Measurements from ENCODE around the gene PROZ. TPM values are rescaled to one million over a fixed set of nuclear protein-coding genes. Genes with fewer than 3 reads are reported as not detected.
A peak's percentile ranks its signal among the peaks of the same experiment; 100 is the strongest.

Gene PROZ
- total and polyA plus RNA-seq, 2 of the 13 experiments (the other 11 are each of a cell fraction or from before 2014, with no cell fraction given), result 5.6 to 22.5 TPM

- TF ChIP-seq MAFG (CRISPR knock-in tag; IDR thresholded peaks at IDR 0.05), result no peak
- TF ChIP-seq ZNF318 (CRISPR knock-in tag; IDR thresholded peaks at IDR 0.05), result 0 out of 2 replicates have a peak, but pooled peaks have one; percentile 33
- TF ChIP-seq TAF1 (CRISPR knock-in tag; IDR thresholded peaks at IDR 0.05), result no peak
- TF ChIP-seq ZNF850 (CRISPR knock-in tag; conservative IDR thresholded peaks at IDR 0.05), result no peak
- TF ChIP-seq MATR3 (CRISPR knock-in tag; IDR thresholded peaks at IDR 0.05), result no peak
- TF ChIP-seq HDAC6 (IDR thresholded peaks at IDR 0.05; ENCODE audit: low read depth, low read length), result no peak
- no peak for TF ChIP-seq SNAPC5 (CRISPR knock-in tag; IDR thresholded peaks at IDR 0.05; ENCODE audit: borderline replicate concordance)
- no peak for TF ChIP-seq RAD51 (IDR thresholded peaks at IDR 0.05; ENCODE audit: borderline replicate concordance)
- no peak for TF ChIP-seq GATAD1 (CRISPR knock-in tag; IDR thresholded peaks at IDR 0.05)
- TF ChIP-seq JUND (CRISPR knock-in tag; IDR thresholded peaks at IDR 0.05), result no peak
- TF ChIP-seq ZNF18 (CRISPR knock-in tag; IDR thresholded peaks at IDR 0.05; ENCODE audit: insufficient replicate concordance), result no peak
- peak; percentile 18; the same call in 1 of the 2 replicates for TF ChIP-seq LBX2 (CRISPR knock-in tag; IDR thresholded peaks at IDR 0.05; ENCODE audit: borderline replicate concordance)
- 0 out of 2 replicates have a peak, but pooled peaks have one; percentile 63 for TF ChIP-seq SRY (CRISPR knock-in tag; IDR thresholded peaks at IDR 0.05)
- TF ChIP-seq ZNF891 (CRISPR knock-in tag; IDR thresholded peaks at IDR 0.05), result no peak
- no peak for TF ChIP-seq E2F2 (CRISPR knock-in tag; IDR thresholded peaks at IDR 0.05; ENCODE audit: borderline replicate concordance)
- no peak for TF ChIP-seq HOMEZ (CRISPR knock-in tag; IDR thresholded peaks at IDR 0.05; ENCODE audit: low read depth)
These were observed 37.1 kb upstream of the PROZ start (continued) for GRCh38 chr13:113121183-113121927.

Data from HepG2 (cell line).